Activated CD8-positive, alpha-beta memory T cell treated with anti-CD3 and anti-CD28 coated beads, Interleukin-2, amount 10 ng/mL, durations not matched to agents 7 days and 5 days (primary cell): ENCODE measurements around the gene GOLGA6L7. TPM values are rescaled to one million over a fixed set of nuclear protein-coding genes. Genes with fewer than 3 reads are reported as not detected.
A peak's percentile ranks its signal among the peaks of the same experiment; 100 is the strongest.
"Not testable (repeated sequence)": the region's sequence is repeated elsewhere in the genome, so short reads cannot be mapped to it uniquely, and the experiment has no call there.

Source experiments
- ATAC-seq: fragments of 150-1000 bp; cut with Tn5 transposase; one replicate; pipeline ENCODE4 v1.10.0; 2021; ENCODE audit warnings: moderate library complexity
- CTCF ChIA-PET: fragments of 350-600 bp; sonication (Branson Sonifier 250); formaldehyde crosslinking; loops from one replicate; lab custom pipeline; 2021; ENCODE audit warnings: antibody characterized with exemption; lab: Charles Lee
- DNase-seq: peaks from one replicate; pipeline ENCODE4 v3.0.0-alpha.2; 2020
- H3K27ac Mint-ChIP-seq: one replicate; pipeline ENCODE4 v1.8.0; 2021; ENCODE audit warnings: mild to moderate bottlenecking, mixed read lengths
- H3K27me3 Mint-ChIP-seq: one replicate; pipeline ENCODE4 v1.8.0; 2021; ENCODE audit warnings: mixed read lengths
- H3K36me3 Mint-ChIP-seq: one replicate; pipeline ENCODE4 v1.8.0; 2021; ENCODE audit warnings: mild to moderate bottlenecking, mixed read lengths
- H3K4me1 Mint-ChIP-seq: one replicate; pipeline ENCODE4 v1.8.0; 2021; ENCODE audit warnings: mixed read lengths
- H3K4me3 Mint-ChIP-seq: one replicate; pipeline ENCODE4 v1.8.0; 2021; ENCODE audit warnings: mild to moderate bottlenecking, moderate library complexity, mixed read lengths
- H3K9me3 Mint-ChIP-seq: one replicate; pipeline ENCODE4 v1.8.0; 2022; ENCODE audit warnings: low read depth, mixed read lengths
- total RNA-seq, 2 experiments: library from RNA; stranded (reverse); gene quantifications; one replicate each; pipeline ENCODE4 v1.2.3, GENCODE V29; 2021

The GOLGA6L7 gene
- not detected for total RNA-seq

DNA sequence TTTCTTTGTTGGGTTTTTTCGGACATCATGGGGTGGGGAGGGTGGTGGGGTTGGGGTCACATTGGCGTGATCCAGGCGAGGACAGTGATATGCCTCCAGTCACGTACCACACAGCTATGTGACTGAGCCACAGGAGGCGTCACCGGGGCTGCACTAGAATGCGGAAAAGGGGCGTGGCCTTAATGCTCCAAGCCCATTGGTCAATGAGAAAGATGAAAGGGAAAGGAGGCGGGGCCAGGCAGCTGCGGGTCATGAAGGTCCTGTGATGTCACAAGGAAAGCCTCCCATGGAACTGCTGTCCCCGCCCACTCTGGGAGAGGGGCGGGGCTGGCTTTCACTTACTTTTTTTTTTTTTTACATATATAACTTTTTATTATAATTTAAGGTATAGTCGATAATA, at the start of gene GOLGA6L7:
Gene GOLGA6L7 (minus strand): TSS at position 124 of the 400 bp plus-strand sequence. CDS start 95 bp downstream, at position 29.
- H3K27me3 Mint-ChIP-seq, H3K4me3 Mint-ChIP-seq, ATAC-seq, H3K9me3 Mint-ChIP-seq, H3K27ac Mint-ChIP-seq, DNase-seq, H3K36me3 Mint-ChIP-seq, CTCF ChIA-PET: not testable (repeated sequence)
- peaks cover 15% of the 10 kb centered on the region for H3K4me1 Mint-ChIP-seq

DNA sequence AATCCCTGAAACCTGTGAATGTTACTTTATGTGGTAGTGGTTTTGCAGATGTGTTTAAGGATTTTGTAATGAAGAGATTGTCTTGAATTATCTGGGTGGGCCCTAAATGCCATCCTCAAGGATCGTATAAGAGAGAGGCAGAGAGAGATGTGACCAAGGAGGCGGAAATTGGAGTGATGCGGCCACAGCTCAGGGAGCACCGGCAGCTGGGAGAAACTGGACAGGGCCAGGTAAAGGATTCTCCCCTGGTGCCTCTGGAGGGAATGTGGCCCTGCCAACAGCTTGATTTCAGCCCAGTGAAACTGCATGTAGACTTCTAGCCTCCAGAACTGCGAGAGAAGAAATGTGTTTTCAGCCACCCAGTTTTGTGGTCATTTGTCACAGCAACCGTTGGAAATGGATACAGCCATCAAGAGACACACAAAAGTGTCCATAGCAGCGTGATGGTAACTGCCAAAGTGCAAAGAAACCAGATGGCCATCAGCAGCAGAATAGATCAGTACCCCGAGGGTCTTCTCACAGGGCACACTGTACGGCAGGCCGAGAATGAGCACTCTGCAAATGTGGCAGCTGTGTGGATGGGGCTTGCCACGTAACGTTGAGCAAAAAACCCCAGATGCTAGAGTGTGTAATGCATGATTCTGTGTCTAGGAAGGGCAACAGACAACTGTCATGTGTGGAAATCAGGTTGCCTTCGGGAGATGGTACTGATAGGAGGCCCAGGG, 49.6 kb upstream of the GOLGA6L7 start:
- ATAC-seq = no peak
- no peak for DNase-seq
- Mint-ChIP-seq H3K4me3 (no peak overlapping the region), H3K27me3 (no peaks in the 10 kb centered on the region), H3K4me1 (peaks cover 3% of the 10 kb centered on the region), H3K9me3 (no peaks in the 10 kb centered on the region), H3K27ac (no peak overlapping the region), H3K36me3 (no peaks in the 10 kb centered on the region)
- CTCF ChIA-PET = interaction anchor here (1.4 kb wide), 1 partner anchor 15 kb away, joined by 4 read pairs; no protein-coding TSS in a partner anchor

DNA sequence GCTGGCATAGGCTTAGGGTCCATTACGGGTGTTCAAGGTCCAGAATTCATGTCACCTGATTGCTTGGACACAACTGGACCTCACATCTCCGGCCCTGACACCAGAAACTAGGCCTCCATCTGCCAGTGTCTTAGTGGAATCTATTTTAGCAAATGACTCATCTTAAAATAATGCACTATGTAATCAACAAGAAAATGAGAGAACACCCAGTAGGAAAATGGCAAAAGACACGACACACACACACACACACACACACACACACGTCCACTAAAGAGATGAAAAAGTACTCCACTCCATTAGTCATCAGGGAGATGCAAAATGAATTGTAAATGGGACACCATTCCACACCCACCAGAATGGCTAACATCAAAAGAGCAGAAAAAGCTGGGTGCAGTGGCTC, 48.5 kb upstream of the GOLGA6L7 start:
- CTCF ChIA-PET = no interaction called here
- H3K27ac Mint-ChIP-seq = no peak overlapping the region

GRCh38 chr15:28895566-28895965, 47.1 kb upstream of the GOLGA6L7 start:
- CTCF ChIA-PET = no interaction called here

More for the DNA sequence above, 48.5 kb upstream of the GOLGA6L7 start:
- Mint-ChIP-seq H3K4me1 (peaks cover 3% of the 10 kb centered on the region), H3K9me3 (no peaks in the 10 kb centered on the region), H3K36me3 (no peaks in the 10 kb centered on the region), H3K27me3 (no peaks in the 10 kb centered on the region), H3K4me3 (no peak overlapping the region)
- DNase-seq (no peak), ATAC-seq (no peak)

GRCh38 chr15:28895146-28895545, 46.7 kb upstream of the GOLGA6L7 start:
- Mint-ChIP-seq H3K27me3 (no peaks in the 10 kb centered on the region), H3K27ac (no peak overlapping the region), H3K36me3 (no peaks in the 10 kb centered on the region), H3K4me3 (no peak overlapping the region), H3K9me3 (no peaks in the 10 kb centered on the region), H3K4me1 (peaks cover 15% of the 10 kb centered on the region)
- DNase-seq (no peak), ATAC-seq (no peak)
- CTCF ChIA-PET = no interaction called here

More at GRCh38 chr15:28895566-28895965, 47.1 kb upstream of the GOLGA6L7 start:
- Mint-ChIP-seq H3K4me3 (no peak overlapping the region), H3K36me3 (no peaks in the 10 kb centered on the region), H3K4me1 (peaks cover 12% of the 10 kb centered on the region), H3K27me3 (no peaks in the 10 kb centered on the region), H3K27ac (no peak overlapping the region), H3K9me3 (no peaks in the 10 kb centered on the region)
- no peak for ATAC-seq
- no peak for DNase-seq

DNA sequence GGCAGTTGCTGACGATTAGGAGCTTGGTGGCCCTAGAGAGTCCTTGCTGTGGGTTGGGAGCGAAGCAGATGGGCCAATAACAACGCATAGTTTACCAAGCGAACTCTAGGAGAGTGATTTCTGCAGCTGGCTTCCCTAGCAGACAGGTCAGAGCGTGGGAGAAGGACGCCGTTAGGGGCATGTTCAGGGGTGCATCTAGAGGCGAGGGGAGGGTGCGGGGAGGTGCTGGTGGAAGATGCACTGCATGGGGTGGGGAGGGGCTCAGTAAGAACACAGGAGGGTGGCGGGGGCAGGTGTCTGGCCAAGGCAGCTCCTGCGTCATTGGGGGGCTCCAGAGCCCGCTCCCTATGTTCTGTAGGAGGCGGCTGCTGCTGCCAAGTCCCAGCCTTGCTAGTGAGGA, 46.2 kb upstream of the GOLGA6L7 start:
- H3K27me3 Mint-ChIP-seq = no peaks in the 10 kb centered on the region
- H3K36me3 Mint-ChIP-seq = no peaks in the 10 kb centered on the region
- peaks cover 20% of the 10 kb centered on the region for H3K4me1 Mint-ChIP-seq
- no peak for ATAC-seq
- H3K27ac Mint-ChIP-seq = no peak overlapping the region
- no peaks in the 10 kb centered on the region for H3K9me3 Mint-ChIP-seq
- no peak overlapping the region for H3K4me3 Mint-ChIP-seq
- DNase-seq = no peak
- CTCF ChIA-PET = no interaction called here

DNA sequence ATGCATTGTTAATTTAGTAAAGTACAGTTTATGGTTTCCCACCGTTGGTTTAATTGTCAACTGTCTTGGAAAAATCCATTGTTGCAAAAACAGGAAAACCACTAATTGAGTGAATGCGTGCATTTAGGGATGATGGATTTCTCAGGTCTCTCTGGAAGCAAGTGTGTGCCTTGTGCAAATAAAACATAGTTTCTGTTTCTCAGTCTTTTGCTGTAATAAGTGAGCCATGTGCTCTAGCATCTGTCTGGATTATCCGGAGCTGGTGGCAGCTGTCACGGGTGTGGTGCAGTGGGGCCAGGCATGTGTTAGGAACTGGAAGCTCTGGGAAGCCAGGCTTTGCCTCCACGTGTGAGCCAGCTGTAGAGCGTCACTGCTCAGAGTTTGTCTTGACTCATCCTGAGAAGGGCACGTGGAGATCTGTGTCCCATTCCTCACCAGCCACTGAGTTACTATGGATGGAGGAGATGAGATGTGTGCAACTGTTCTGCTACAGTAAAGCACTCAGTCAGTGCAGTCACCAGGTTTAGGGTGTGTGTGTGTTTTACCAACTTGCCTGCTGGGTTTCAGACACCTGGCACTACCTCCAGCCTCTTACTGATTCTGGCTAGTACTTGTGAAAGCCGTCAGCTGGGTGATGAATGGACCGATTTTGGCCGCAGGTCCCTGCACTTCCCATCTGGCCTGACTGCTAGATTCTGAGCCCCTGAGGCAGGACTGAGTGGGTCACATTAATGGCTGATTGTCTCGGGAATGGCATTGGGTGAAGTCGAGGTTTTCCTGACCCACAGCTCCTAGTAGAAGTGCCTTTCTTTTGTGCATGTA, 44.6 kb upstream of the GOLGA6L7 start:
- no peak overlapping the region for H3K27ac Mint-ChIP-seq
- ATAC-seq = no peak
- H3K9me3 Mint-ChIP-seq = no peaks in the 10 kb centered on the region
- DNase-seq = no peak
- peaks cover 25% of the 10 kb centered on the region for H3K4me1 Mint-ChIP-seq
- H3K4me3 Mint-ChIP-seq = no peak overlapping the region
- CTCF ChIA-PET = no interaction called here
- H3K27me3 Mint-ChIP-seq = no peaks in the 10 kb centered on the region
- no peaks in the 10 kb centered on the region for H3K36me3 Mint-ChIP-seq

GRCh38 chr15:28891588-28891987, 43.1 kb upstream of the GOLGA6L7 start:
- Mint-ChIP-seq H3K27me3 (peaks cover 12% of the 10 kb centered on the region), H3K36me3 (no peaks in the 10 kb centered on the region), H3K9me3 (no peaks in the 10 kb centered on the region), H3K27ac (no peak overlapping the region), H3K4me3 (no peak overlapping the region), H3K4me1 (peaks cover 32% of the 10 kb centered on the region)
- DNase-seq (no peak), ATAC-seq (no peak)
- CTCF ChIA-PET = no interaction called here

DNA sequence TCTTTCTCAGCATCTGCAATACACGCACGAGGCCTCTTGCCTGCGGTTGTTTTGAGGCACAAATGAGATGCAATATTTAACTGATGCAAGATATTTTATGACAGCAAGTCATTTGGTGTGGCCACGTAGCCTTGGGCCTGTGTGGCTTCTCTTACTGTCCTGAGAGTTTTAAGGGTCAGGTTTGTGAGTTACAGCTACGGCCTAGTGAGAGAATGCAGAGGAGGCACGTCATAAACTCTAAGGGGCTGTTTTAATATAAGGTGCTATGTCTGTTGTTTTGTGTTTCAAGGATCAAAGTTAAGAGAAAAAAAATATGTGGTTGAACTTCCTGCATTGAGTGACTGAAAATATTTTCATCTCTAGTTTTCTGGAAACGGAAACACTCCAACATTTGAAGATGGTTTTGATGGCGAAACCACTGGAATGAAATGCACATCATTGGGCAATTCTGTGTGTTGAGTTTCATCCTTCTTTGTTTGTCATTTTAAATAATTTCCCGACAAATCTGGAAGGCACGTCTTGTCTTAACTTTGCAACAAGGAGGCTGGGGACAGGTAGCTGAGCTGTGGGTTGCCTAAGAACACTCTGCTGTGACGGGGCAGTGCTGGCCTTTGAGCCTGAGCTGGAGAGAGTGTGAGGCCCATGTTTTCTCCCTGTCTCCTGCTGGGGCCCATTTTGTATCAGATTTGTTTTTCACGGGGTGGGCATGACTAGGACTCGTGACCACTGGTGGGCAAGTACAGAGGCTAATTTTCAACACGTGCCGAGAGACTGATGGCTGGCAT, 42.5 kb upstream of the GOLGA6L7 start:
- peaks cover 32% of the 10 kb centered on the region for H3K4me1 Mint-ChIP-seq
- no peak overlapping the region for H3K4me3 Mint-ChIP-seq
- DNase-seq = no peak
- CTCF ChIA-PET = no interaction called here
- H3K27me3 Mint-ChIP-seq = peaks cover 12% of the 10 kb centered on the region
- no peaks in the 10 kb centered on the region for H3K36me3 Mint-ChIP-seq
- H3K9me3 Mint-ChIP-seq = no peaks in the 10 kb centered on the region
- H3K27ac Mint-ChIP-seq = peak overlapping the region; percentile 71
- peak; percentile 25 for ATAC-seq

DNA sequence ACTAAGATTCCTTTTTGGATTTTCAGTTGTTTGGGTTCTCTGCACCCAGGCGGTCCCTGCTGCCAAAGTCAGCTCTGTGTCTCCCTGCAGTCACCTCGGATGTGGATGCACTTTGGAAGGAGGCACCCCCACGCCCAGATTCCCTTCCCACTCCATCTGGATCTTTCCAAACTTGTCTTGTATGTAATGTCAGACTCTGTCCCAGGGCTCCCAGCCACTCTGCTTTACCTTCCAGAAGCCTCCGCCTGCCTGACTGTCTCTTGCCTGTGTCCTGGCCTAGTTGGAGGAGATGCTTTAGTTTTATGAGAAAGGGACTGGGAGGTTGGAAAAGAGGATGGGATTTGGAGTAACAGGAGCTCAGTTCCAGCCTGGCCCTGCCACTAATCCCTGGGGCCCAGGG, 41.8 kb upstream of the GOLGA6L7 start:
- H3K4me1 Mint-ChIP-seq = peaks cover 32% of the 10 kb centered on the region
- CTCF ChIA-PET, H3K4me3 Mint-ChIP-seq: not testable (repeated sequence)

GRCh38 chr15:28889871-28890270, 41.4 kb upstream of the GOLGA6L7 start:
- CTCF ChIA-PET, H3K4me3 Mint-ChIP-seq, DNase-seq, H3K36me3 Mint-ChIP-seq, H3K9me3 Mint-ChIP-seq, ATAC-seq: not testable (repeated sequence)
- H3K4me1 Mint-ChIP-seq = peaks cover 32% of the 10 kb centered on the region
- H3K27ac Mint-ChIP-seq = peak overlapping the region; percentile 20
- peaks cover 17% of the 10 kb centered on the region for H3K27me3 Mint-ChIP-seq

More for the DNA sequence above, 41.8 kb upstream of the GOLGA6L7 start:
- Mint-ChIP-seq H3K27ac (peak overlapping the region; percentile 45), H3K27me3 (peaks cover 13% of the 10 kb centered on the region)
- ATAC-seq, H3K36me3 Mint-ChIP-seq, DNase-seq, H3K9me3 Mint-ChIP-seq: not testable (repeated sequence)

- Mint-ChIP-seq H3K4me3 (no peak overlapping the region), H3K27ac (no peak overlapping the region), H3K27me3 (peaks cover 21% of the 10 kb centered on the region), H3K9me3 (no peaks in the 10 kb centered on the region), H3K36me3 (no peaks in the 10 kb centered on the region), H3K4me1 (peaks cover 32% of the 10 kb centered on the region)
- DNase-seq = no peak
- no peak for ATAC-seq
- CTCF ChIA-PET = no interaction called here
Measured at GRCh38 chr15:28889346-28889745, 40.9 kb upstream of the GOLGA6L7 start.

- no peak for DNase-seq
- Mint-ChIP-seq H3K4me1 (peaks cover 32% of the 10 kb centered on the region), H3K36me3 (no peaks in the 10 kb centered on the region), H3K4me3 (no peak overlapping the region), H3K9me3 (no peaks in the 10 kb centered on the region), H3K27me3 (peaks cover 24% of the 10 kb centered on the region), H3K27ac (no peak overlapping the region)
- CTCF ChIA-PET = no interaction called here
- no peak for ATAC-seq
Measured at GRCh38 chr15:28888900-28889299, 40.5 kb upstream of the GOLGA6L7 start.
